Measurements from ENCODE around the gene BTLA.

- TF ChIP-seq POLR2A (IDR thresholded peaks at IDR 0.05) (no peak), CTCF (IDR thresholded peaks at IDR 0.05) (no peak), POLR2AphosphoS5 (IDR thresholded peaks at IDR 0.05) (no peak), EP300 (IDR thresholded peaks at IDR 0.05) (no peak)
Measured at GRCh38 chr3:112496366-112497067, 2.8 kb downstream of the BTLA start.

Measured in suprapubic skin (tissue), 4 donors.